Stimulated activated CD4-positive, alpha-beta T cell treated with anti-CD3 and anti-CD28 coated beads, Interleukin-12 subunit alpha, Interleukin-12 subunit beta, amount 100 ng/mL, for 24 hours (primary cell): ENCODE data around the gene SPDYE3.

Source experiments
- DNase-seq, 2 experiments: peaks; one replicate each; pipeline ENCODE4 v3.0.0-alpha.2; 2020; ENCODE audit warnings: low read depth in 2 of 2

The SPDYE3 gene

DNA sequence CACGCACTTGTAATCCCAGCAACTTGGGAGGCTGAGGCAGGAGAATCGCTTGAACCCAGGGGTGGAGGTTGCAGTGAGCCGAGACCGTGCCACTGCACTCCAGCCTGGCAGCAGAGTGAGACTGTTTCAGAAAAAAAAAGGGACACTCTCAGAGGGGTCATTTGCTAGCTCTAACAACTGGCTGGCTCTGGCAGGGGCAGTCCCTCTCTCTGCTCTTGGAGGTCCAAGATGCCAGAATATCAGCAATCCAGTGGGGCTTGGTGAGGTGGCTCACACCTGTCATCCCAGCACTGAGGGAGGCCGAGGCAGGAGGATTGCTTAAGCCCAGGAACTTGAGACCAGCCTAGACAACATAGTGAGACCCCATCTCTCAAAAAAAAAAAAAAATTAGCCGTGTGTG lies 63.2 kb downstream of the SPDYE3 start:
- no peak for DNase-seq

DNA sequence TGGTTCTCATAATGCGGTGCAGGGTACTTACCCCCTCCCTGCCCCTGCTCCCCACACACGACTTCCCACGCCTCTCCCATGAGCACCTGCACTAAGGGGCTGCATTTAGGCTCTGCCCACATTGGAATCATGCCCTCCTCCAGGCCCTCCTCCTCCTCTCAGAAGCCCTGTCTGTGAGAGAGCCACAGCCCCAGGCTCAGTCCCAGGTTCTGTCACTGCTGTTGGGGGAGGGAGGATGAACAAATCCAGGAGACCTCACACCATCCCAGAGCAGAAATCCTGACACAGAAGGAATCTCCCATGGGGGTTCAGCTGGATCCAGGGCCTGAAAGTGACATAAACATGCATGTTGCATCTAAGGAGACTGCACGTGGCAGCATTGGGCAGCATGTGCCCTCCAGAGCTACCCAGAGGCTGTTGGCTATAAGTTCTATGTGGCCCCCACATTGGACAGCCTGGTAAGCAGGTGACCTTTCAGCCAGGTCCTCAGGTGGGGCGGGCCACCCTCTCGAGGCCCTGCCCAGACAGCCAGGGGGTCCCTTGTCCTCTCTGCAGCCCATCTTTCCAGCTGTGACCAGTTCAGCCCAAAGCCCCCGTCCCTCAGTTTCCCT lies 64.2 kb downstream of the SPDYE3 start:
- DNase-seq: no peak
